ENCODE results near the gene MFSD12.

Gene MFSD12

DNA sequence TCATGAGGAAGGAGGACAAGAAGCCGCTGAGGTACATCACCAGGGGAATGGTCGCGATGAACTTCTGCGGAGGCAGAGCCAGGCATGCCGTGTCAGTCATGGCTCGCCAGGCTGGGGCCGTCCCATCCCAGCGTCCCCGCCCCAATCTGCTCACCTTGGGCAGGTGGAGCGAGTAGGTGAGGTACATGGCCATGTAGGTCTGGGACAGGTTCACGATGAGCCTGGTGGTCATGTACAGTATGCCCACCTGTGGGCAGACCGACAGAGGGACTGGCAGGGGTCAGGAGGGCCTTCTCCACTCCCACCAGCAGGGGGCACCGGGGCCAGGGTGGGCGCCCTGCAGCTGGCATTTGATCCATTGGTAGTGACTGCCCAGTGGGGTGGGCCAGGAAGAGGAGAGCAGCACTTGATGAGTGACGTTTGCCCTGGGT lies 10.1 kb downstream of the MFSD12 start:
- no peak overlapping the region for H3K4me3 ChIP-seq (ENCODE audit: low read length)
- DNase-seq (ENCODE audit: low read depth) = no peak
- TF ChIP-seq CTCF (conservative IDR thresholded peaks at IDR 0.05; ENCODE audit: low read depth, low read length) = peak; percentile 60

- DNase-seq (ENCODE audit: low read depth) = no peak
- TF ChIP-seq CTCF (conservative IDR thresholded peaks at IDR 0.05; ENCODE audit: low read depth, low read length) = no peak
- H3K4me3 ChIP-seq (ENCODE audit: low read length) = no peak overlapping the region
Observed at GRCh38 chr19:3546119-3546518, 11.3 kb downstream of the MFSD12 start.

- H3K4me3 ChIP-seq (ENCODE audit: low read length) = no peak overlapping the region
- no peak for DNase-seq (ENCODE audit: low read depth)
- TF ChIP-seq CTCF (conservative IDR thresholded peaks at IDR 0.05; ENCODE audit: low read depth, low read length) = no peak
Observed at GRCh38 chr19:3545669-3546034, 11.7 kb downstream of the MFSD12 start.

DNA sequence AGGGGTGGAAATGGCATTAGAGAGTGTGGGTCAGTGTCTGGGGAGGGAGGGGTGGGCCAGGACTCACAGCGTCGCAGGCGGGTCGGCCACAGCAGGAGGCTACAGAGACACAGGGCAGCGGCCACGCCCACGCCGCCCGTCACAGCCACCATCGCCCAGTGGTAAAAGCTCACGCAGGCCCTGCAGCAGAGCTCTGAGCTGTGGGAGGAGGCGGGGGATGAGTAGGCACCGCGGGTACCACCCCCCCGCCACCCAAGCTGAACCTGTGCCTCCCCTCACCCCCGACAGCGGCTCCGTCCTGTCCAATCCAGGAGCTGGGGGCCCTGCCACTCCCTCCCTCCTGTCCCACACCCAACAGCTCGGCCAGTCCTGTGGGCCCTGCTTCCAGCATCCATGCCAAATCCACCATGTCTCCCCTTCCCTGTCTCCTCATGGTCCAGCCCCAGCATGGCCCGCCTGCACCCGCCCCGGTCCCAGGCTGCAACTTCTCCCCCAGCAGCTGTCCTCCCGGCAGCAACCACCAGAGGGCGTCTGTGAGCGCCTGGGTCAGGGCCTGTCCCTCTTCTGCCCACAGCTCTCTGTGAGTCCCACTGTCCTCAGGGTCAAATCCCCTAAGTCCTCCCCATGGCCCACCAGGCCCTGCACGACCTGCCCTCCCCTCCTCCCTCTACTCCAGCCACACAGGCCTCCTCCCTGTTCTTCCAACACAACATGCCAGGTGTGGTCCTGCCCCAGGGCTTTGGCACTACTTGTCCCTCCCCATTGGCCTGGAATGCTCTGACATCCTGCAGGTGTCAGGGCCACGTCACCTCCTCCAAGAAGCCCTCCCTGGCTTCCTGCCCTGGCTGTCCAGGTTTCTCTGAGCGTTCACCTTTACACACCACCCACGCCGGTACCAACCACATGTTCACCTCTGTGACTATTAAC lies 12.4 kb downstream of the MFSD12 start:
- TF ChIP-seq CTCF (conservative IDR thresholded peaks at IDR 0.05; ENCODE audit: low read depth, low read length) = peak; percentile 97
- H3K4me3 ChIP-seq (ENCODE audit: low read length) = no peak overlapping the region
- DNase-seq (ENCODE audit: low read depth) = no peak

- TF ChIP-seq CTCF (conservative IDR thresholded peaks at IDR 0.05; ENCODE audit: low read depth, low read length) = no peak
- no peak overlapping the region for H3K4me3 ChIP-seq (ENCODE audit: low read length)
- DNase-seq (ENCODE audit: low read depth) = no peak
Observed at GRCh38 chr19:3544058-3544376, 13.4 kb downstream of the MFSD12 start.

- DNase-seq (ENCODE audit: low read depth) = no peak
Observed at GRCh38 chr19:3543150-3544057, 14.0 kb downstream of the MFSD12 start.

More at GRCh38 chr19:3543150-3544057, 14.0 kb downstream of the MFSD12 start:
- no peak for TF ChIP-seq CTCF (conservative IDR thresholded peaks at IDR 0.05; ENCODE audit: low read depth, low read length)
- no peak overlapping the region for H3K4me3 ChIP-seq (ENCODE audit: low read length)

Data from retinal pigment epithelial cell (primary cell).